Right kidney (tissue), 9 donors: ENCODE results near the gene PYGL.
"Not testable (repeated sequence)": the region's sequence is repeated elsewhere in the genome, so short reads cannot be mapped to it uniquely, and the experiment has no call there.

Source experiments
- DNase-seq: peaks from one replicate; pipeline ENCODE4 v3.0.0-alpha.2; 2016
- long read RNA-seq, 8 donors: transcript quantifications; one replicate each; lab custom pipeline, GENCODE V29; 2026

Gene PYGL
- long read RNA-seq, donor 1, partial matches to known transcripts, result 0 of 2 reads
- long read RNA-seq, donor 1, other reads (novel, unspliced or antisense), result 0 of 2 reads
- long read RNA-seq, donor 2, partial matches to known transcripts, result 0 of 1 reads
- long read RNA-seq, donor 2, other reads (novel, unspliced or antisense), result 0 of 1 reads
- long read RNA-seq, donor 3, partial matches to known transcripts, result 0 of 1 reads
- long read RNA-seq, donor 3, other reads (novel, unspliced or antisense), result 0 of 1 reads
- long read RNA-seq, donor 4, result 0 reads
- long read RNA-seq, donor 5, partial matches to known transcripts, result 5 of 6 reads
- long read RNA-seq, donor 5, other reads (novel, unspliced or antisense), result 0 of 6 reads
- long read RNA-seq, donor 6, partial matches to known transcripts, result 0 of 2 reads
- long read RNA-seq, donor 6, other reads (novel, unspliced or antisense), result 0 of 2 reads
- long read RNA-seq, donor 7, result 0 reads
- long read RNA-seq, donor 8, partial matches to known transcripts, result 0 of 4 reads
- long read RNA-seq, donor 8, other reads (novel, unspliced or antisense), result 0 of 4 reads

DNA sequence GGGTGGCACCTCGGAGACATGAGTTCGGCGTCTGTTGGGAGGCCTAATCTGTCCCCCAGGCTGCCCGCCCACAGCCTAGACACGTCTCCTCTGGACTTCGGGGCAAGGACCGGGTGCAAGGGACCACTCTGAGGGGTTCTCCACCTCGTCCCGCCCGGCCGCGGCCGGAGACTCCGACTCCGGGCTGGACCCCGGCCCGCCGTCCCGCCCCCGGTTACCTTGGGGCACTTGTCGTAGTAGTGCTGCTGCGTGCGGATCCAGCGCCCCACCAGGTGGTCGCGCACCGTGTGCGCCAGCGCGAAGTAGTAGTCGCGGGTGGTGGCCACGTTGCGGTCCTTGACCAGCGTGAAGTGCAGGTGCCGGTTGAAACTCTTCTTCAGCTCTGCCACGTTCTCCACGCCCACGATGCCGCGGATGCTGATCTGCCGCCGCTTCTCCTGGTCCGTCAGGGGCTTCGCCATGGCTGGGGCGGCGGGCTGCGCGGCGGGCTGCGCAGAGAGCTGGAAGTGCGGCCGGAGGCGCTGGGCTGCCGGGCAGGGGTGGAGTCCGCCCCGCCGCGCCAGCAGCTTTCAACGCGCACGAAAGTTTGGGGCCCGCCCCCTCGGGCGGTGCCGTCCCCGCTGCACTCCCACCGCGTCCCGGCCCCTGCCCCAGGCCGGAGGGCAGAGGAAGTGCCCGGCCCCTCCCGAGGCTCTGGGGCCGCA is at the start of gene PYGL:
Gene PYGL (minus strand): TSS at position 541 of the 704 bp plus-strand sequence. CDS start 80 bp downstream, at position 461.
- peak; percentile 86 for DNase-seq

DNA sequence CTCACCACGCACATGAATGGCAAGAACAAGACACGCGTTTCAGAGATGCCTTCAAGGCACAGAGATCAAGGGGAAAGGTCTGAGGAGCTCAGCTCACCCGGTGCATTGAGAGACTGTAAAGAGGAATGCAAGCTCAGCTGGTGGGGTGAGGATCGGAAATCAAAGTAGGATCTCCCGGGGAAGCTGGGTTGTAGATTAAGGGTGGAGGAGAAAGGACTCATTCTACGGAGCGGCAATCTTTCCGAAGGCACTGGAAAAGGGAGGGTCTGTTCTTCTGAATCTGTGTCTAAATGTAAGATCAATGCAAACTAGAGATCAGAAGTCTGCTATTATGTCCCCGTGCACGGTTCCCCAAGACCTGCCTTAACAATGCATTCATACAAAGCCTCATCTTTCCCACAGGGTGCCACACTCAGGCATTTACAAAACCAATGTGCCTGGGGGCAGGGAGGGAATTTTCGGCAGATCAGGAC is 41.6 kb upstream of the PYGL start:
- no peak for DNase-seq

DNA sequence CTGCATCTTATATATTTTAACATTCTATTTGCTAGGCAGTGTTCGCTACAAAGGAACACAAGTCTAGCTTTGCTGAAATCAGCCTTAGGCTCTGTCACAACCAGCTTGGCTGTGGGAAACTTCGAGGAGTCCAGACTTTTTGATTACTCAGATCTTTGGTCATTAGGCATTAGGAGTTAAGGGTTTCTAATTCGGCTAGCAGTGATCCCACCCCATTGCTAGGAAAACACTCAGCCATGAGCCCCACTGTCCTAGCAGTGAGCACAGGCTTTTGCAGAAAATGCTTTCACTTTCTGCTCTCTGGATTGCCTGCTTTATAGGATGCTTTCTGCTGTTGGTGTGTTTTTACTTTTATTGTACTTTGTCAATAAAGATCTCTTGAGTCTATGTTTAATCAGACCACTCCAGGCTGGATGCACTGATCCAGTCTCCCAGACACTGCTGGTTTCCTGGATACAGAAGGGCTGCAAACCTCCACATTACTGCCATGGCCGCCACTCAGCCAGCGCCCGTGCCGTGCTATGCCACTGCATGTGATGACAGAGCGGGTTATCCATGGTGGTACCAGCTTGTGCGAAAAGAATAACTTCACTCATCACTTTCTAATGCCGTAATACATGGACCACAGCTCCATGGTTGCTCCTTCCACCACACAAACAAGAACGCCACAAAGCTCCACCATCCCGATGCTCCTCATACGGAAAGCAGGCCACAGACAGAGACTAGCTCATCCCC is 41.0 kb upstream of the PYGL start:
- DNase-seq, result no peak

DNA sequence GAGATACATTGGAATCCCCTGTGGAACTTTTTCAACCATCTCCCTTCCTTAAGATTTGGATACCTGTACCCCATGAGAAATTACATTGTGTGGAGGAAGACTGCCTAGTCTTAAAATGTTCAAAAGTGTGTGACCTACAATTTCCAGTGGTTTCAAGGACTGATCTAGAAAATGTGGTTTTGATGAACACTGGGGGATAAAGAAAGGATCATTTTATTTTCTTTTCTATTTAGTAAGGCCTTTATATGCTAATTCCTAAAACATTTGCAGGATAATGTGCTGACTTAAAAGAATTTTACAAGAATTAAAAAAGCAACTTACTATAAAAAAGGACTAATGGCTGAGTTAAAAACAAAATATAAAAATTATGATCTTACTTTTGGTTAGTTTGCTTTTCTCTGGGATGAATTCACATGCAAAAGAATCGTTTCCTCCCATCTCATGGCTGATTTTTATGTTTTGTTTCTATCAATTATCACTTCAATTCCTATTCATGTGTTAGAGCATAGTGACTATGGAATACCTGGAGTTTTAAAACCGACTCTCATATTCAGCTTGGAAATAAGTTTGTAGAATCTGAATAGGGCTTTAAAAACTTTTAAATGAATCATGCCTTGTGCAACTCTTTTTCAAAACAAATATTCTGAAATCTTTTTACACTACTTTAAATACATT is 39.9 kb upstream of the PYGL start:
- DNase-seq, result no peak

DNA sequence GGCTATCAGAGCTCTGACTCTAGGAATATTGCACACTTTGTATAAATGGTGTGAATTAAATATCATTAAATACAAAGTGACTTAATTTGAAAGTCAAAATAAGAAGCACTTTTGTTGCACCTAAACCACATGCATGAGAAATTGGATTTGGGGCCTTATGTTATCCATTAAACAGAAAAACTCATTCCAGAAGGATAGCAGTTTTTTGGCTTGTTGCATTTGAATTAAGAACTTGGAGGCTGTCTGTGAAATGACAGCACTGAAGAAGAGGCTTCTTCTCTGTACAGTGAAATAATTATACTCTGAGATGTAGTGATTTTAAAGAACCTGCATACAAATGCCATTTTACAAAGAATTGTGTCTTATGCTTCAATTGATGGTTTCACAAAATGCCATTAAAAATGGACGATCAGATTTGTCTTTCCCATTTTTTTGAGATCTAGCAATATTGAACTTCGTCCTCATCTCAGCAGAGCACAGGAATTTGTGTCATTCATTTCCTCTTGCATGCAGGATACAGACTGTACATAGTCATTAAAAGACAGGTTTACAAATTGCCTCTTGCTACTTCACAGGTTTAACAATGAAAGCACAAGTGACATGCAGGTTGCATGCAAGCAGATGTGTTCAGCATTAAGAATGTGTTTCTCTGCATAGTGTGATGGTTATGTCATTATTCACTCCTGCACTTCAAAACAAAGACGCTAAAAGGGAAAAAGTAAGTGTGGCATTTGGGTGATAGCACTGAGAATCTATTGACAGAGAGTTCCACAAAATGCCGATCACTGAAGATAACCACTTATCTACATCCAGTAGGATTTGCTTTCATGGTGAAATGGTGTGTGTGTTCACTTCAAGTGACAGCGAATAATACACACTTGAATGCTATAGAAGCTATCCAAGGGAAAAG is 35.9 kb upstream of the PYGL start:
- no peak for DNase-seq

DNA sequence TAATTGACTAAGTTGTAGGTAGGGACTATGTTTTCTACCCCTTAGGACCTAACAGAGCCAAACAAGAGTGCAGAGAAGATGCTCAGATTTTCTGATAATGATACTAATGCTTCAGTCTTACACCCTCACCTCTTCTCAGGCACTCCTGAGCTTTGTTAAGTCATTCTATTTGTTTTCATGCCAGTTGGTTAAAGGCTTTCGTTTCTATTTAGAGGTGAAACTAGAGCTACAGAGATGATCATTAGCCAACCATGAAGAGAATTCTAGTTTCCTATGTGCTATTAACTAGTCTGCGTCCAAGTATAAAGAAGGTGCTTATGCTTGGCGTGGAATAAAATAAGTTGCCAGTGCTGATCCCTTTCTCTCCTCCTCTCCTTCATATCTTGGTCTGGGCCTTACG is 34.6 kb upstream of the PYGL start:
- DNase-seq, result no peak

DNA sequence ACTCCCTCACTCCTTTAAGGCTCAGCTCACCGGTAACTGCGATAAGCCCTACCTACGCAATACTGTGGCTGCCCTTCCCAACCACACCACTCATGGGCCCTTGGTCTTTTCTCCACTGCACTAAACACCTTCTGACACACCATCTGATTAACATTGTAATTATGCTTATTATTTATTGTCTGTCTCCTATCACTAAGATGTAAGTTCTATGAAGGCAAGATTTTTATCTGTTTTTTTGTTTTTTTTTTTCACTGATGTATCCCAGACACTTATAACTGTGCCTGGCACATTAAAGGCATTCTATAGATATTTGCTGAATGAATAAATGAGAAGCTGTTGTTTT is 34.2 kb upstream of the PYGL start:
- no peak for DNase-seq

DNA sequence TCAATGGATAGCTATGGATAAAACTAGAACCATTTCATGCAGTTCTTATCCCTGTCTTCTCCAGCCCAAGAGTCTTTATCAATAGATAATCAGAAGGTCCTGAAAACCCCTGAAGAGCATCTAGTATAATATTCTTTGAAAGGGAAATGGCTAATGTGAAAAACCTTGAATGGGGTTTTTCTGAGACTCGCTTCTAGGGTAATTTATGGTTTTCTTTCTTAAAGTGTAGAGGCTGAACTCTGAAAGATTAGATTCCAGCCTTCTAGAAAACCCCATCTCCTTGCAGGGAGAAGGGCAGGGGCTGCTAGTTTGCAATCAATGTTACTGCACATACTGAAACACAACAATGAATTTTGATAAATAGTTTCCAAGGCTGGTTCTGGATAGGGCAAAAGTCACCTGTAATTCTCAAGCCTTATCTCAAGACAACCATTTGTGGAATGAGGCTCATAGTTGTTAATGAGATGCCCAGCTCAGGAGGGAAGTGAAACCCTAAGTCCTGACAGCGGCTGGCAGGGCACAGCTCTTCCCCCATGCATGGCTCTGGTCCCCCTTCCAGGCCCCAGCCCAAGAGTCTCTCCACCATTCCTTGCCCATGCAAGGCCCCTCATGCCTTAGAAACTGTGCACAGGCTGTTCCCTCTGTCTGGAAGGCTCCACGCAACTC is 33.7 kb upstream of the PYGL start:
- DNase-seq, result no peak

DNA sequence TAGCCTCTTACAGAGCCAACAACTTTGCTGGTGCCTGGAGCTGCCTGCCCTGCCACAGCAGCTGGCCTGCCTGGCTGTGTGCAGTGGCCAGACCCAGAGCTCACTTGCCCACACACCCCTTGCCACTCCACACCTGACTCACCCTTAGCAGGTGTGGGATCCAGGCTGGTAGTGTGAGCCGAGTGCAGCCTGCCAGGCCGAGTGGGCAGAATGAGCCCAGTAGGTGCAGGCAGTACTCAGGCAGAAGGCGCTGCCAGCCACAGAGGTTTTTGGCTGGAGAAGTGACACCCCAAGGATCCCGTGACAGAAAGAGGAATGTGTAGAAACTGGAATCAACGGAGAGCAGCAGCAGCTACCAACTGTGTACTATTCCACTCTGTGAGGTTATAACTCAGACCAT is 29.8 kb upstream of the PYGL start:
- DNase-seq, result no peak

DNA sequence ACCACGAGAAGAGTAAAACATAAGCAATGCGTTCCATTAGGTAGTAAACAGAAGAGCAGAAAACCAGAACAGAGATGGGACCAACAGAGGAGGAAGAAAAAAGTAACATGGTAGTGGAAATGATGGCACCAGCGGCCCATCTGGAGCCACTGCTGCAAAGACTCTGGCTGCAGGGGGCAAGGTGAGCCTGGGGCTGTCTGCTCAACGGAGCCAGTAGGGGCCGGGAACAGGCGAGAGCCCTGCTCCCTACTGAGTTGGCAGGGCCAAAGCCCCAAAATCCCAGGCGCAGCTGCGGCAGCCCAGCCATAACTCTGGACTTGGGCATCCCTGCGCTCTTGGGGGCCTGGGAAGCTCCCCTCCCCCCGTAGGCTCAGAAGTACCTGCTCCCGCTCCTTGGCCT is 28.5 kb upstream of the PYGL start:
- no peak for DNase-seq

DNA sequence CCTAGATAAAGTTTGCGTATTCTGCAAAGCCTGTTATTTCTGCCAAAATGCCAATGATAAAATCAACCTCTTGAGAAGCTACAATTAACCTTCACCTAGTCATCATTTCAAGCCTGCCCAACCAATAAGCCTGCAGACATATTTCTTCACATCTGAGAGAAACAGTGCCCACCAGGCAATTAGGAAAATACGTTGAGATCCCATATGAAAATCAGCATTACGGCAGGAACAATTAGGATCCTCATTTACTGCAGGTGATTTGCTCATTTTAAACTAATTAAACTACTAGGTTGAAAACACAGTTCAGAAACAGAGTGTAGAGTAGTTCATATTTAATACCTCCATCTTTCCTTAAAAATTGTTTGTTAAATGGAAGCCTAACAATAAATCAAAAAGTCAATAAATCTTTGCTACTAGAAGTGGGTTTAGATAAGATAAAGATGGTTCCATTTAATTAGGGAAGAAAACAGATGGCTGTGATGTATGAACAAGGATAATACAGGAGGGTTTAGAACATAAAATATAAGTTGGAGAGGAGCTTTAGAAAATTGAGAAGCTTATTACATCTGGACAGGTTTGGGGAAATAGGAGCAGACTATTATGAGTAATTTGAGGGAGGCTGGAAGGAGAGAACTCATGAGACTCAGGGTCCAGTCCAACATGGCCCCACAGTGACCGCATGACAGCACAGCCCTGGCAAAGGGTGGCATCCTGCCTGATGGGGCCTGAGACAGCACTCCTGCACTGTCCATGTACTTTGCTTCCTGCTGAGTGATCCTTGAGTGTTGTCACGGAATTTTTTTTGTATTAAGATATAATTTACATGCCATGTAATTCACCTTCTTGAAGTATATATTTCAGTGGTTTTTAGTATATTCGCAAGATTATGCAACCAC is 26.9 kb upstream of the PYGL start:
- DNase-seq, result no peak

DNA sequence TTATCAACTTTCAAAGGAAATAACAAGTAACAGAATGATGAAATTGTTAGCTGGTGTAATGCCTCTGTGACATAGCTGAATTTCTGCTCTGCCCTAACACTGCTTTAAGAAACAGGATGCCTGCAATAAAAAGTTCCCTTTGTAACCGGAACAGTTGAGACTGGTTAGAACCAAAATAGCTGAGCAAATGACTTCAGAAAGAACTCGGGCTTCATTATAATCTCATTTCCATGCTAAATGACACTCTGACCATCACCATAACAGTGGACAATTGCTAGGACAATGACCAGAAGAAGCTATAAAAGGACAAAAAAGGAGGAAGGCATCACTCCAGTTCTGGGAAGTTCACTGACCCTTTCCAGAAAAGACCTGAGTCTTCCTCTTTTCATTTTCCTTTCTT is 23.5 kb upstream of the PYGL start:
- no peak for DNase-seq

DNA sequence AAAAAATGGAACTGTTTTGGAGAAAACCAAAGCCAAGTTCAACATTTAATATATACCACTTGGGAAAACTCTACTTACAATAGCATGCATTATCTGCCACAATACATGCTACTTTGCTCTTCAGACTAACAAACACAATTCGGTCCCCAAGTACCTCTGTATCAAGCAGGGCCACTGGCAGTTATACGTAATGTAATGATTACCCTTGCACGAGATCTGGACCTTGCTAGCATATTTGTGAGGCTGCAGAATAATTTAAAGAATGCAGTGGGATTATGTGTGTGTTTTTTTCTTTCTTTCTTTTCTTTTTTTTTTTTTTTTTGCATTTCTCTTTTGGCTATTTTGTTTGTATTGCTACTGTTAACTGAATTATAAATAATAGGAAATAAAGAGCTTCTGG is 22.8 kb upstream of the PYGL start:
- no peak for DNase-seq

DNA sequence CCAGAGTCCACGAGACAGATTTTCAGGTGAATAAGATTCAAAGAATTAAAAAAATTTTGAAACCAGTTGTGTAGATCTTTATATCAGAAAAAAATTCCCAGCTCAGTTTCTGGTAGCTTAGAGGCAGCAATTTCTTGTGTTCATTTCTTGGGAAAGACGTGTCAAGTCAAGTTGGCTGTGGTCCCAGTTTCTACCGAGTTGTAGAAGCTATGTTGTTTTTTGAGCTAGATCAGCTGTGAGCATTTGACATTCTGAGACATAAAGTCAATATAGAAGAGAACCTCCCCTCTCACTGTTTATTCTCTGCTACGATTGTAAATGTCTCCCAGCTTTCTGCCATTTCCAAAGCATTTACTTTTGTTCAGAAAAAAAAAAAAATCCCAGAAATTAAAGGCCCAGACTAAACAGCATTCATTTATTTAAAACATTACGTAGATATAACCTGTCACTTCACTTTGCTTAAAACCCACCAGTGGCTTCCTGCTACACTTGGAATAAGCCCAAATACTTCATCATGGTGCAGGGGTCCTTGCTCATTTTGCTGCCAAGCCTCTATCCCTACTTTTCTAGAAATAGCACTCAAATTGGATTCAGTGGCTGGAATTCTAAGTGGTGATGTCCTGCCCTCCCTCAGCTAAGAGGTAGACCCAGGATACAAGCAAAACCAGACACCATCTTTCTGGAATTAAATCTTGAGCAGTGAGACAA is 20.6 kb upstream of the PYGL start:
- no peak for DNase-seq

DNA sequence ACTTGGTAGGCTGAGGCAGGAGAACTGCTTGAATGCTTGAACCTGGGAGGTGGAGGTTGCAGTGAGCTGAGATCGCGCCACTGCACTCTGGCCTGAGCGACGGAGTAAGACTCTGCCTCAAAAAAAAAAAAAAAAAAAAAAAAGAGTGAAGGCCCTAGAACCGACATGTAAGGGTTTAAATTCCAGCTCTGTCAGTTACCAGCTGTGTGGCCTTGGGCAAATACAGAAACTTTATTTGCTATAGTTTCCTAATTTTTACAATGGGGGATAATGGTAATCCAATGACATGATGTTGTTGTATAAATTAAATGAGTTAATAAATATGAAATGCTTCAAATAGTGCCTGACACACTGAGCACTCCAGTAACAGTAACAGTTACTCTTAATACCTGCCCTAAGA is 19.6 kb upstream of the PYGL start:
- DNase-seq, result no peak

DNA sequence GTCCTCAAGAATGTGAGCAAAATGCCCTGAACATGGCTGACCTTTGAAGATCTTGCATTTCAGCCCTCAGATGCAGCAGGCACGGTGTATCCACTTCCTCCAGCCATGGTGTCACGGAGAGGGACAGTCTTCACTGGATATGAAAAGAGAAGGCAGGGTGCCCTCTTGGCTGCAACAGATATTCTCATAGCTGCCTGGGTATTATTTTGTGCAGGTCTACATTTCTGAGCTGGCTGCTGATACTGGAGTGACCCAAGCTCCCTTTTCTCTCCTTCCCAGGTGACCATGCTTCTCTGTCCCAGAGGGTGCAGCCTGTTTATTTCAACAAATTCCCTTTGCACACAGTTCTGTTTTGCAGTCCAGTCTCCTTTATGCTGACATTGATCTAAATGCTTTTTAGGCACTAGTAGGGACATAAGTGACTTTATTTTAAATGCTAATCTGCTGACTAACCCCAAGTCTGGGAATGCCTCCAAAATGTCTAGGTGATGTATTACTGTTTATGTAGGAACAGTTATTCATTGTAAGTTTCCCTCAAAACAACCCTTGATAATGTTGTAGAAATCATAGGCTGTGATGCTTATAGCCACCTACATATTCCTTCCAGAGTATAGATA is 17.4 kb upstream of the PYGL start:
- DNase-seq, result peak; percentile 35

DNA sequence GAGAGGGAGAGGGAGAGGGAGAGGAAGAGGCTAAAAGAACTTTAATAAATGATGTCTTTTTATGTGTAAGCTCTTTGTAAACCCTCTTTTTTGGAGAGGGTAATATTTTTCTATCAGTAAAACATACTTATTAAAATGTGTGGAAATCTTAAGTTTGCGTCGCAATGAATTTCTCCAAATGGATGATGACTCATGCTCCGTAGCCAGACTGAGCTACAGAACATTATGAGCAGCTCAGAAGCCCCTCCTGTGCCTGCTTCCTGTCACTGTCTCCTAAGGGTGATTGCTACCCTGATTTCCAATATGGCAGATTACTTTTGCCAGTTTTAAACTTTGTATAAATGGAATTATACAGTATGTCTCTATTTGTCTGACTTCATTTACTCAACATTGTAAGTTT is 13.0 kb upstream of the PYGL start:
- DNase-seq, result no peak

DNA sequence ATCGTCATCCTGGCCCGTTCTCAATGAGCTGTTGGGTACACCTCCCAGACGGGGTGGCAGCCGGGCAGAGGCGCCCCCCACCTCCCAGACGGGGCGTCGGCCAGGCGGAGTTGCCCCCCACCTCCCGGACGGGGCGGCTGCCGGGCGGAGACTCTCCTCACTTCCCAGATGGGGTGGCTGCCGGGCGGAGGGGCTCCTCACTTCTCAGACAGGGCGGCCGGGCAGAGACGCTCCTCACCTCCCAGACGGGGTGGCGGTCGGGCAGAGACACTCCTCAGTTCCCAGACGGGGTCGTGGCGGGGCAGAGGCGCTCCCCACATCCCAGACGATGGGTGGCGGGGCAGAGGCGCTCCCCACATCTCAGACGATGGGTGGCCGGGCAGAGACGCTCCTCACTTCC is 12.1 kb upstream of the PYGL start:
- not testable (repeated sequence) for DNase-seq
